K562 (cell line): ENCODE data around the gene AP2S1.

ENCODE experiments used
- NR3C1 ChIP-seq: sonication (generic); formaldehyde crosslinking; IDR thresholded peaks from 2 replicates; pipeline ENCODE4 v1.8.1; 2022; ENCODE audit warnings: missing genetic modification reagents
- TF ChIP-seq, protein P1 (sequence below): sonication (generic); formaldehyde crosslinking; IDR thresholded peaks from 2 replicates; pipeline ENCODE4 v1.8.1; 2022; ENCODE audit warnings: missing genetic modification reagents

GRCh38 chr19:46791944-46792343, 58.7 kb downstream of the AP2S1 start:
- no peak for TF ChIP-seq NR3C1 (CRISPR knock-in tag)
- TF ChIP-seq, protein P1, sequence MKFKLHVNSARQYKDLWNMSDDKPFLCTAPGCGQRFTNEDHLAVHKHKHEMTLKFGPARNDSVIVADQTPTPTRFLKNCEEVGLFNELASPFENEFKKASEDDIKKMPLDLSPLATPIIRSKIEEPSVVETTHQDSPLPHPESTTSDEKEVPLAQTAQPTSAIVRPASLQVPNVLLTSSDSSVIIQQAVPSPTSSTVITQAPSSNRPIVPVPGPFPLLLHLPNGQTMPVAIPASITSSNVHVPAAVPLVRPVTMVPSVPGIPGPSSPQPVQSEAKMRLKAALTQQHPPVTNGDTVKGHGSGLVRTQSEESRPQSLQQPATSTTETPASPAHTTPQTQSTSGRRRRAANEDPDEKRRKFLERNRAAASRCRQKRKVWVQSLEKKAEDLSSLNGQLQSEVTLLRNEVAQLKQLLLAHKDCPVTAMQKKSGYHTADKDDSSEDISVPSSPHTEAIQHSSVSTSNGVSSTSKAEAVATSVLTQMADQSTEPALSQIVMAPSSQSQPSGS (CRISPR knock-in tag): no peak
